H9 (cell line): Measurements from ENCODE around the gene NCOA4. TPM values are rescaled to one million over a fixed set of nuclear protein-coding genes. Genes with fewer than 3 reads are reported as not detected.

Experiments used
- DNase-seq: peaks from one replicate; pipeline ENCODE4 v3.0.0-alpha.2; 2017
- H2AFZ ChIP-seq: one replicate; pipeline ENCODE4 v1.6.1; 2013; ENCODE audit warnings: mild to moderate bottlenecking, low read length, control low read depth, moderate library complexity
- H2AK5ac ChIP-seq: 2 replicates; pipeline ENCODE4 v1.6.1; 2013; ENCODE audit warnings: low read length, control low read depth, mixed read lengths; ENCODE audit not compliant: insufficient read length
- H2BK120ac ChIP-seq: one replicate; pipeline ENCODE4 v1.6.1; 2013; ENCODE audit warnings: low read depth, mild to moderate bottlenecking, low read length, control low read depth, inconsistent platforms; ENCODE audit not compliant: poor library complexity, severe bottlenecking
- H2BK12ac ChIP-seq: 2 replicates; pipeline ENCODE4 v1.6.1; 2013; ENCODE audit warnings: low read length, control low read depth, mixed read lengths, low read depth; ENCODE audit not compliant: insufficient read length
- H2BK15ac ChIP-seq: 2 replicates; pipeline ENCODE4 v1.6.1; 2013; ENCODE audit warnings: low read depth, low read length, control low read depth
- H2BK20ac ChIP-seq: one replicate; pipeline ENCODE4 v1.6.1; 2013; ENCODE audit warnings: low read depth, mild to moderate bottlenecking, low read length, control low read depth, inconsistent platforms; ENCODE audit not compliant: poor library complexity, severe bottlenecking
- H2BK5ac ChIP-seq: 2 replicates; pipeline ENCODE4 v1.6.1; 2013; ENCODE audit warnings: low read length, control low read depth, mixed read lengths; ENCODE audit not compliant: insufficient read length
- H3K14ac ChIP-seq: 2 replicates; pipeline ENCODE4 v1.6.1; 2013; ENCODE audit warnings: low read length, control low read depth; ENCODE audit not compliant: insufficient read depth
- H3K18ac ChIP-seq: 2 replicates; pipeline ENCODE4 v1.6.1; 2013; ENCODE audit warnings: low read depth, mild to moderate bottlenecking, mixed read lengths, low read length, control low read depth; ENCODE audit not compliant: insufficient read length
- H3K23ac ChIP-seq: 2 replicates; pipeline ENCODE4 v1.6.1; 2013; ENCODE audit warnings: low read length, control low read depth, mixed read lengths, low read depth; ENCODE audit not compliant: insufficient read length
- H3K23me2 ChIP-seq: 2 replicates; pipeline ENCODE4 v1.6.1; 2013; ENCODE audit warnings: low read depth, mild to moderate bottlenecking, mixed read lengths, low read length, control low read depth; ENCODE audit not compliant: insufficient read length, poor library complexity, severe bottlenecking
- H3K27ac ChIP-seq: 2 replicates; pipeline ENCODE4 v1.5.1; 2013; ENCODE audit warnings: low read length, control low read depth, mixed read lengths, low read depth; ENCODE audit not compliant: insufficient read length
- H3K27me3 ChIP-seq: 2 replicates; pipeline ENCODE4 v1.6.1; 2013; ENCODE audit warnings: low read length, control low read depth, inconsistent platforms; ENCODE audit not compliant: insufficient read depth
- H3K4ac ChIP-seq: 2 replicates; pipeline ENCODE4 v1.6.1; 2013; ENCODE audit warnings: low read depth, mild to moderate bottlenecking, control low read depth, inconsistent platforms, low read length, moderate library complexity
- H3K4me1 ChIP-seq: 2 replicates; pipeline ENCODE4 v1.6.1; 2013; ENCODE audit warnings: low read length, control low read depth, inconsistent platforms; ENCODE audit not compliant: insufficient read depth
- H3K4me2 ChIP-seq: 2 replicates; pipeline ENCODE4 v1.6.1; 2013; ENCODE audit warnings: low read length, control low read depth, mixed read lengths; ENCODE audit not compliant: insufficient read length, insufficient read depth
- H3K56ac ChIP-seq: 2 replicates; pipeline ENCODE4 v1.6.1; 2013; ENCODE audit warnings: low read depth, mild to moderate bottlenecking, mixed read lengths, low read length, control low read depth; ENCODE audit not compliant: insufficient read length
- H3K79me1 ChIP-seq: 2 replicates; pipeline ENCODE4 v1.6.1; 2013; ENCODE audit warnings: low read depth, mild to moderate bottlenecking, moderate library complexity, low read length, control low read depth, inconsistent platforms; ENCODE audit not compliant: insufficient read depth, poor library complexity, severe bottlenecking
- H3K79me2 ChIP-seq: 2 replicates; pipeline ENCODE4 v1.6.1; 2013; ENCODE audit warnings: low read length, control low read depth, inconsistent platforms; ENCODE audit not compliant: insufficient read depth
- H3K9ac ChIP-seq: 2 replicates; pipeline ENCODE4 v1.6.1; 2013; ENCODE audit warnings: low read length, control low read depth, mixed read lengths; ENCODE audit not compliant: insufficient read length; ENCODE audit errors: extremely low read depth
- H3K9me3 ChIP-seq: one replicate; pipeline ENCODE4 v1.6.1; 2013; ENCODE audit warnings: low read depth, low read length, inconsistent platforms; ENCODE audit not compliant: control insufficient read depth
- H3T11ph ChIP-seq: one replicate; pipeline ENCODE4 v1.6.1; 2013; ENCODE audit warnings: mild to moderate bottlenecking, low read length, control low read depth, inconsistent platforms
- H4K20me1 ChIP-seq: one replicate; pipeline ENCODE4 v1.6.1; 2013; ENCODE audit not compliant: control insufficient read depth, insufficient read length, insufficient read depth
- H4K5ac ChIP-seq: 2 replicates; pipeline ENCODE4 v1.6.1; 2013; ENCODE audit warnings: low read depth, mild to moderate bottlenecking, mixed read lengths, low read length, control low read depth; ENCODE audit not compliant: insufficient read length
- H4K8ac ChIP-seq: replicated peaks from 2 replicates; pipeline ENCODE4 v1.6.1; 2013; ENCODE audit warnings: low read length, control low read depth, mixed read lengths, low read depth; ENCODE audit not compliant: insufficient read length
- H4K91ac ChIP-seq: 2 replicates; pipeline ENCODE4 v1.6.1; 2013; ENCODE audit warnings: low read depth, mild to moderate bottlenecking, moderate library complexity, mixed read lengths, low read length, control low read depth; ENCODE audit not compliant: insufficient read length
- H3K27ac Mint-ChIP-seq, 3 experiments: 2 replicates in 2 of 3; 3 replicates in 1 of 3; pipeline ENCODE4 v1.8.0; 2020 to 2021; ENCODE audit warnings: mixed read lengths in 3 of 3, mild to moderate bottlenecking in 1 of 3, moderate library complexity in 1 of 3
- H3K27me3 Mint-ChIP-seq: 2 replicates; pipeline ENCODE4 v1.8.0; 2021; ENCODE audit warnings: low read depth, mild to moderate bottlenecking, moderate library complexity, mixed read lengths
- H3K36me3 Mint-ChIP-seq, 3 experiments: 2 replicates in 2 of 3; 3 replicates in 1 of 3; pipeline ENCODE4 v1.8.0; 2020 to 2021; ENCODE audit warnings: low read depth in 3 of 3, mixed read lengths in 3 of 3; ENCODE audit not compliant: insufficient read depth in 1 of 3
- H3K4me1 Mint-ChIP-seq, 2 experiments: 2 replicates each; pipeline ENCODE4 v1.8.0; 2020; ENCODE audit warnings: mixed read lengths in 2 of 2
- H3K4me3 Mint-ChIP-seq, 2 experiments: 2 replicates in 1 of 2; 3 replicates in 1 of 2; pipeline ENCODE4 v1.8.0; 2020 to 2021; ENCODE audit warnings: mild to moderate bottlenecking in 2 of 2, mixed read lengths in 2 of 2, moderate library complexity in 1 of 2
- H3K9me3 Mint-ChIP-seq, 2 experiments: 2 replicates in 1 of 2; 3 replicates in 1 of 2; pipeline ENCODE4 v1.8.0; 2020; ENCODE audit warnings: mild to moderate bottlenecking in 2 of 2, mixed read lengths in 2 of 2, moderate library complexity in 1 of 2
- WGBS: extraction: QIAGEN DNeasy Blood & Tissue Kit; methylation state at CpG from one replicate; pipeline ENCODE4 v1.1.7; 2013; ENCODE audit warnings: missing lambda C conversion rate, low lambda C conversion rate, mixed read lengths; ENCODE audit not compliant: insufficient read length; ENCODE audit errors: extremely low coverage; 5-methylcytosine and 5-hydroxymethylcytosine counted together
- total RNA-seq: library from RNA; stranded (reverse); gene quantifications from 2 replicates; pipeline ENCODE4 v1.2.1, GENCODE V29; 2021
- TF ChIP-seq, protein P1 (sequence below): fragments of 200-600 bp; sonication (generic); conservative IDR thresholded peaks from 3 replicates; pipeline ENCODE4 v1.8.0; 2021; ENCODE audit warnings: antibody characterized with exemption, mild to moderate bottlenecking

NCOA4 gene
- total RNA-seq, 1 experiment from 2014 or later = 83.3 TPM

DNA sequence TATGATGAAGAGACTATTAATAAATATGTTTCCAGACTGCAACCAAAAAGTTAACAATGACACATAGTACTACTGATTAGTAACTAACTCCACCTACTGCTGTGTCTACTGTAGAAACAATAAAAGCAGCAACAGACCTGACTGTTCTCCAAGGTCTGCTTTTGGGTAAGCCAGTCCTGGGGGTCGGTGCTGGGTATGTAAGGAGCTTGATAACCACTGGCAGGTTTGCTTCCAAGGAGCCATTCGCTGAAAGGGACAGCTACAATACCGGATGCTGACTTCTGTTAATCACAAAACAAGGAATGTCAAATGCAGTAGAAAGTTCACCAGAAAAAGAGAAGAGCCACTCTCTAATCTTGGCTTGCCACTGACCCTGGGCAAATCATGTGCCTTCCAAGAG lies 17.7 kb downstream of the NCOA4 start:
- Histone ChIP-seq H3K4me1 (no peaks in the 10 kb centered on the region), H3K27me3 (no peaks in the 10 kb centered on the region), H4K8ac (no peak overlapping the region), H3K56ac (no peak overlapping the region), H3T11ph (no peak overlapping the region), H3K27ac (no peak overlapping the region), H3K23me2 (no peaks in the 10 kb centered on the region), H4K5ac (no peak overlapping the region), H2BK20ac (no peak overlapping the region), H3K18ac (no peak overlapping the region), H3K4ac (no peak overlapping the region), H3K23ac (no peak overlapping the region), H3K79me2 (no peaks in the 10 kb centered on the region), H3K4me2 (no peak overlapping the region), H2AFZ (no peak overlapping the region), H3K14ac (no peak overlapping the region), H3K9me3 (no peaks in the 10 kb centered on the region), H2AK5ac (no peak overlapping the region), H2BK120ac (no peak overlapping the region), H2BK5ac (no peak overlapping the region), H3K9ac (no peak overlapping the region), H4K20me1 (no peaks in the 10 kb centered on the region), H2BK15ac (no peak overlapping the region), H4K91ac (no peak overlapping the region), H2BK12ac (no peak overlapping the region), H3K79me1 (no peaks in the 10 kb centered on the region)
- H3K27me3 Mint-ChIP-seq = no peaks in the 10 kb centered on the region
- no peak overlapping the region for H3K27ac Mint-ChIP-seq
- H3K4me1 Mint-ChIP-seq = no peaks in the 10 kb centered on the region
- no peaks in the 10 kb centered on the region for H3K9me3 Mint-ChIP-seq
- WGBS = no CpG with 5 or more reads among the region's 3 CpGs
- H3K4me3 Mint-ChIP-seq = no peak overlapping the region
- peaks cover 25 to 67% (median 43%) of the 10 kb centered on the region in 3 experiments; a peak in 6 of 7 replicates for H3K36me3 Mint-ChIP-seq
- no peak for DNase-seq
- TF ChIP-seq, protein P1, sequence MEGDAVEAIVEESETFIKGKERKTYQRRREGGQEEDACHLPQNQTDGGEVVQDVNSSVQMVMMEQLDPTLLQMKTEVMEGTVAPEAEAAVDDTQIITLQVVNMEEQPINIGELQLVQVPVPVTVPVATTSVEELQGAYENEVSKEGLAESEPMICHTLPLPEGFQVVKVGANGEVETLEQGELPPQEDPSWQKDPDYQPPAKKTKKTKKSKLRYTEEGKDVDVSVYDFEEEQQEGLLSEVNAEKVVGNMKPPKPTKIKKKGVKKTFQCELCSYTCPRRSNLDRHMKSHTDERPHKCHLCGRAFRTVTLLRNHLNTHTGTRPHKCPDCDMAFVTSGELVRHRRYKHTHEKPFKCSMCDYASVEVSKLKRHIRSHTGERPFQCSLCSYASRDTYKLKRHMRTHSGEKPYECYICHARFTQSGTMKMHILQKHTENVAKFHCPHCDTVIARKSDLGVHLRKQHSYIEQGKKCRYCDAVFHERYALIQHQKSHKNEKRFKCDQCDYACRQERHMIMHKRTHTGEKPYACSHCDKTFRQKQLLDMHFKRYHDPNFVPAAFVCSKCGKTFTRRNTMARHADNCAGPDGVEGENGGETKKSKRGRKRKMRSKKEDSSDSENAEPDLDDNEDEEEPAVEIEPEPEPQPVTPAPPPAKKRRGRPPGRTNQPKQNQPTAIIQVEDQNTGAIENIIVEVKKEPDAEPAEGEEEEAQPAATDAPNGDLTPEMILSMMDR = no peak
